ENCODE measurements around the gene UBB. TPM values are rescaled to one million over a fixed set of nuclear protein-coding genes. Genes with fewer than 3 reads are reported as not detected.

Gene UBB
- total RNA-seq, 1 experiment from 2014 or later: 2,497 TPM

DNA sequence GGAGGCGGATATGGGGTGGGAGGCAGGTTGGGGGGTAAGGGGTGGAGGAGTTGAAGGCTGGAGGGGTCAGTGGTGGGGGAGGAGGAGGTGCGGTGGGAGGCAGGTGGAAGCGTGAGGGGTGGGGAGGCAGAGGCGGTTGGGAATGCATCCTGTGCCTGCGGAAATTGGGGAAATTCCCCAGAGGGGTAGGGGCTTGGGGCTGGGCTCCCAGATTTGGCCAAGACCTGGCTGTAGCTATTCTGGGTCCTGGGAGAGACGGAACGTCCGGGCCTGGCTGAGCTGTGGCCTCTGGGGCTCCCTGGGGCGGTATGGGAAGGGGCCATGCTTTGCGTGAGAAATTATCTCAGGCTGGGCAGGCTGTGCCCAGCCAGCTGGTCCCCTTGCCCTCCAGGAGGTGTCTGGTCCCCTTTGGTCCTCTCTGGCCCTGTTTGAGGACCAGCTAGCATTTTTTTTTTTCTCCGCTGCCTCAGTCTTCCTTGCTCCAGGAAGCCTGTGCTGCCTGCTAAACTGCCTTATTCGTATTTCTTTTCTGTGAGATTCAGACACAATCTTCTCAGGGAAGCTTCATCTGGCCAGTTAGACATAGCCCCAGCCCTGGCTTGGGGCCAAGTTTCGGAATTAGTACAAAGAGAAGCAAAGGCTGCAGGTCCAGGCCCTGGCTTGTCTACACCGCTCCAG is 27.2 kb downstream of the UBB start:
- POLR2A ChIA-PET (ENCODE audit: low non-redundant PET): no interaction called here
- peak; percentile 65 for DNase-seq (ENCODE audit: low spot score)
- Histone ChIP-seq H3K9me3 (ENCODE audit: low read depth, low read length, poor library complexity, severe bottlenecking) (no peaks in the 10 kb centered on the region), H3K36me3 (ENCODE audit: insufficient read depth, low read length, poor library complexity, severe bottlenecking) (no peaks in the 10 kb centered on the region), H3K27ac (ENCODE audit: low read depth, low read length, poor library complexity, severe bottlenecking) (no peak overlapping the region), H3K4me1 (ENCODE audit: insufficient read depth, low read length, poor library complexity, severe bottlenecking) (peaks cover 3% of the 10 kb centered on the region), H3K27me3 (replicated peaks; ENCODE audit: insufficient read depth, low read depth, low read length, poor library complexity) (no peaks in the 10 kb centered on the region), H3K4me3 (ENCODE audit: low read depth, low read length, poor library complexity, severe bottlenecking) (no peak overlapping the region)
- intact Hi-C loops (cut with micrococcal nuclease; ENCODE audit: unreplicated experiment): no loop called here
- TF ChIP-seq EZH2 (IDR thresholded peaks at IDR 0.05; ENCODE audit: borderline replicate concordance, low read depth, low read length, poor library complexity, severe bottlenecking): no peak
- TF ChIP-seq, protein P1, sequence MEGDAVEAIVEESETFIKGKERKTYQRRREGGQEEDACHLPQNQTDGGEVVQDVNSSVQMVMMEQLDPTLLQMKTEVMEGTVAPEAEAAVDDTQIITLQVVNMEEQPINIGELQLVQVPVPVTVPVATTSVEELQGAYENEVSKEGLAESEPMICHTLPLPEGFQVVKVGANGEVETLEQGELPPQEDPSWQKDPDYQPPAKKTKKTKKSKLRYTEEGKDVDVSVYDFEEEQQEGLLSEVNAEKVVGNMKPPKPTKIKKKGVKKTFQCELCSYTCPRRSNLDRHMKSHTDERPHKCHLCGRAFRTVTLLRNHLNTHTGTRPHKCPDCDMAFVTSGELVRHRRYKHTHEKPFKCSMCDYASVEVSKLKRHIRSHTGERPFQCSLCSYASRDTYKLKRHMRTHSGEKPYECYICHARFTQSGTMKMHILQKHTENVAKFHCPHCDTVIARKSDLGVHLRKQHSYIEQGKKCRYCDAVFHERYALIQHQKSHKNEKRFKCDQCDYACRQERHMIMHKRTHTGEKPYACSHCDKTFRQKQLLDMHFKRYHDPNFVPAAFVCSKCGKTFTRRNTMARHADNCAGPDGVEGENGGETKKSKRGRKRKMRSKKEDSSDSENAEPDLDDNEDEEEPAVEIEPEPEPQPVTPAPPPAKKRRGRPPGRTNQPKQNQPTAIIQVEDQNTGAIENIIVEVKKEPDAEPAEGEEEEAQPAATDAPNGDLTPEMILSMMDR (conservative IDR thresholded peaks at IDR 0.05; ENCODE audit: low read depth, low read length): no peak
- no TSS peak for BruUV-seq (replicated peaks)
- CTCF ChIA-PET: no interaction called here

DNA sequence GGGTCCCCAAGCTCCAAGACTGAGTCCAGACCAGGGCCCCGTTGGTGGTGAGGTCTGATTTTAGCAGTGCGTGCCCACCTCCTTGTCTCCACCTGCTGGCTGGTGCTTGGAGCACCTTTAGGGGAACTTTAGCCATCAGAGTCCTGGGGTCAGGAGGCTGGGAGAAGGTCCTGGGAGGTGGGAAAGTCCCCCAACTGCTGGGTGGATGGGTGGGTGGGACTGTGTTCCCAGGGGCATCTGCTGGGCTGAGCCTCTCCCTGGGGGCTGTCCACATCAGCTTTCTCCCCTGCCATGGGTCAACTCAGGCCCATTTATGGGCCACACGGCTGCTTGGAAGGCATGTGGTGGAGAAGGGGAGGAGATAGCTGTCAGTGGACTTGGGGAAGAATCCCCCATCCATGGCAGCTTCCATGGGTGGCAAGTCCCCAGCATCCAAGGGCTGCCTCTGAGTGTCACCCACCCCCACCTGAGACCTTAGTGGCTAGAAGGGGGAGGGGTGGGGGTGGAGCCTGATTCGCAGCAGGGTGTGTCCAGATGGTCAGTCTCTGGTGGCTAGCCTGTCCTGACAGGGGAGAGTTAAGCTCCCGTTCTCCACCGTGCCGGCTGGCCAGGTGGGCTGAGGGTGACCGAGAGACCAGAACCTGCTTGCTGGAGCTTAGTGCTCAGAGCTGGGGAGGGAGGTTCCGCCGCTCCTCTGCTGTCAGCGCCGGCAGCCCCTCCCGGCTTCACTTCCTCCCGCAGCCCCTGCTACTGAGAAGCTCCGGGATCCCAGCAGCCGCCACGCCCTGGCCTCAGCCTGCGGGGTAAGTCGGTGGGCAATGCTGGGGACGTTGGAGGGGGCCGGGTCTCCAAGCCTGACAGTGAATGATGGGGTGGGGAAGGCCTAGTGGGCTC is 34.4 kb downstream of the UBB start, which contains the start of gene TRPV2:
Gene TRPV2, plus strand, starts transcription at position 541 of the 894 bp plus-strand sequence. CDS start 2,098 bp downstream, outside the sequence.
- POLR2A ChIA-PET (ENCODE audit: low non-redundant PET): no interaction called here
- Histone ChIP-seq H3K27me3 (replicated peaks; ENCODE audit: insufficient read depth, low read depth, low read length, poor library complexity) (no peaks in the 10 kb centered on the region), H3K27ac (ENCODE audit: low read depth, low read length, poor library complexity, severe bottlenecking) (no peak within 1 kb of the TSS), H3K36me3 (ENCODE audit: insufficient read depth, low read length, poor library complexity, severe bottlenecking) (no peaks in the 10 kb centered on the region), H3K4me1 (ENCODE audit: insufficient read depth, low read length, poor library complexity, severe bottlenecking) (peaks cover 9% of the 10 kb centered on the region), H3K4me3 (ENCODE audit: low read depth, low read length, poor library complexity, severe bottlenecking) (no peak within 1 kb of the TSS), H3K9me3 (ENCODE audit: low read depth, low read length, poor library complexity, severe bottlenecking) (no peaks in the 10 kb centered on the region)
- BruUV-seq (replicated peaks): no TSS peak
- intact Hi-C loops (cut with micrococcal nuclease; ENCODE audit: unreplicated experiment): no loop called here
- no peak for DNase-seq (ENCODE audit: low spot score)
- no peak for TF ChIP-seq EZH2 (IDR thresholded peaks at IDR 0.05; ENCODE audit: borderline replicate concordance, low read depth, low read length, poor library complexity, severe bottlenecking)
- TF ChIP-seq, protein P1 (conservative IDR thresholded peaks at IDR 0.05; ENCODE audit: low read depth, low read length): peak; percentile 41
- CTCF ChIA-PET: no interaction called here

DNA sequence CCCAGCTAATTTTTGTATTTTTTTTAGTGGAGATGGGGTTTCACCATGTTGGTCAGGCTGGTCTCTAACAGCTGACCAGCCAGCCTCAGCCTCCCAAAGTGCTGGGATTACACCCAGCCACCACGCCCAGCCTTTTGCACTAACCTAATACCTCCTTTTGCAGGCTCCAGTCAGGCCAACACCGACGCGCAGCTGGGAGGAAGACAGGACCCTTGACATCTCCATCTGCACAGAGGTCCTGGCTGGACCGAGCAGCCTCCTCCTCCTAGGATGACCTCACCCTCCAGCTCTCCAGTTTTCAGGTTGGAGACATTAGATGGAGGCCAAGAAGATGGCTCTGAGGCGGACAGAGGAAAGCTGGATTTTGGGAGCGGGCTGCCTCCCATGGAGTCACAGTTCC is 36.5 kb downstream of the UBB start:
- H3K9me3 ChIP-seq (ENCODE audit: low read depth, low read length, poor library complexity, severe bottlenecking): no peaks in the 10 kb centered on the region
- BruUV-seq (replicated peaks): no TSS peak
- TF ChIP-seq EZH2 (IDR thresholded peaks at IDR 0.05; ENCODE audit: borderline replicate concordance, low read depth, low read length, poor library complexity, severe bottlenecking): no peak
- TF ChIP-seq, protein P1 (conservative IDR thresholded peaks at IDR 0.05; ENCODE audit: low read depth, low read length): no peak
- no peaks in the 10 kb centered on the region for H3K27me3 ChIP-seq (replicated peaks; ENCODE audit: insufficient read depth, low read depth, low read length, poor library complexity)
- peaks cover 9% of the 10 kb centered on the region for H3K4me1 ChIP-seq (ENCODE audit: insufficient read depth, low read length, poor library complexity, severe bottlenecking)
- ChIA-PET POLR2A (ENCODE audit: low non-redundant PET) (no interaction called here), CTCF (no interaction called here)
- H3K4me3 ChIP-seq (ENCODE audit: low read depth, low read length, poor library complexity, severe bottlenecking): no peak overlapping the region
- no peak for DNase-seq (ENCODE audit: low spot score)
- intact Hi-C loops (cut with micrococcal nuclease; ENCODE audit: unreplicated experiment): no loop called here
- H3K27ac ChIP-seq (ENCODE audit: low read depth, low read length, poor library complexity, severe bottlenecking): no peak overlapping the region
- no peaks in the 10 kb centered on the region for H3K36me3 ChIP-seq (ENCODE audit: insufficient read depth, low read length, poor library complexity, severe bottlenecking)
